Body of pancreas (tissue), 4 donors: ENCODE measurements around the gene SYCP2.
"Not testable (repeated sequence)": the region's sequence is repeated elsewhere in the genome, so short reads cannot be mapped to it uniquely, and the experiment has no call there.

ENCODE experiments used
- POLR2A ChIP-seq, 3 donors: fragments of 450-650 bp; IDR thresholded peaks; one replicate each; pipeline ENCODE4 v1.6.1; 2016; ENCODE audit warnings: antibody characterized with exemption in 3 of 3, mild to moderate bottlenecking in 2 of 3
- TF ChIP-seq, protein P1 (sequence below), 7 experiments: fragments of 450-650 bp in 4 of 7; fragments of 200-600 bp in 3 of 7; sonication (generic) in 3 of 7; IDR thresholded peaks; one replicate each; pipeline ENCODE4 v1.5.1; 2016 to 2019; ENCODE audit warnings: antibody characterized with exemption in 7 of 7

GRCh38 chr20:59856526-59856925, 76.9 kb downstream of the SYCP2 start:
- TF ChIP-seq, protein P1, sequence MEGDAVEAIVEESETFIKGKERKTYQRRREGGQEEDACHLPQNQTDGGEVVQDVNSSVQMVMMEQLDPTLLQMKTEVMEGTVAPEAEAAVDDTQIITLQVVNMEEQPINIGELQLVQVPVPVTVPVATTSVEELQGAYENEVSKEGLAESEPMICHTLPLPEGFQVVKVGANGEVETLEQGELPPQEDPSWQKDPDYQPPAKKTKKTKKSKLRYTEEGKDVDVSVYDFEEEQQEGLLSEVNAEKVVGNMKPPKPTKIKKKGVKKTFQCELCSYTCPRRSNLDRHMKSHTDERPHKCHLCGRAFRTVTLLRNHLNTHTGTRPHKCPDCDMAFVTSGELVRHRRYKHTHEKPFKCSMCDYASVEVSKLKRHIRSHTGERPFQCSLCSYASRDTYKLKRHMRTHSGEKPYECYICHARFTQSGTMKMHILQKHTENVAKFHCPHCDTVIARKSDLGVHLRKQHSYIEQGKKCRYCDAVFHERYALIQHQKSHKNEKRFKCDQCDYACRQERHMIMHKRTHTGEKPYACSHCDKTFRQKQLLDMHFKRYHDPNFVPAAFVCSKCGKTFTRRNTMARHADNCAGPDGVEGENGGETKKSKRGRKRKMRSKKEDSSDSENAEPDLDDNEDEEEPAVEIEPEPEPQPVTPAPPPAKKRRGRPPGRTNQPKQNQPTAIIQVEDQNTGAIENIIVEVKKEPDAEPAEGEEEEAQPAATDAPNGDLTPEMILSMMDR (IDR thresholded peaks at IDR 0.05) = not testable (repeated sequence)
- not testable (repeated sequence) for TF ChIP-seq POLR2A (IDR thresholded peaks at IDR 0.05)
